ENCODE results near the gene NTMT1. TPM values are rescaled to one million over a fixed set of nuclear protein-coding genes. Genes with fewer than 3 reads are reported as not detected.
A peak's percentile ranks its signal among the peaks of the same experiment; 100 is the strongest.

The NTMT1 gene
- total and polyA plus RNA-seq, 5 experiments from 2014 or later = 34.5 to 57.8 (median 40.8) TPM

GRCh38 chr9:129610473-129611306 lies 15.3 kb upstream of the NTMT1 start:
- Mint-ChIP-seq H3K27ac (peak overlapping the region in 8 of 10 donors; percentile 14 to 91 (median 68)), H3K36me3 (no peaks in the 10 kb centered on the region), H3K27me3 (peaks cover 0 to 1% (median 0%) of the 10 kb centered on the region in 5 donors), H3K9me3 (no peaks in the 10 kb centered on the region), H3K4me3 (peak overlapping the region; percentile 75 to 91 (median 80)), H3K4me1 (peaks cover 10 to 44% (median 38%) of the 10 kb centered on the region in 4 donors)
- ATAC-seq (peak; percentile 73), DNase-seq (peak; percentile 59 to 82 (median 72))
- POLR2A ChIA-PET = interaction anchor here (0.6 to 6.1 kb wide), 5 partner anchors 14 to 471 kb away, joined by 3 to 35 read pairs (median 4); no protein-coding TSS in a partner anchor

- Mint-ChIP-seq H3K4me1 (peaks cover 10 to 38% (median 33%) of the 10 kb centered on the region in 4 donors), H3K9me3 (no peaks in the 10 kb centered on the region), H3K36me3 (no peaks in the 10 kb centered on the region), H3K27ac (peak overlapping the region in 6 of 10 donors; percentile 11 to 91 (median 68)), H3K27me3 (peaks cover 0 to 2% (median 0%) of the 10 kb centered on the region in 5 donors), H3K4me3 (peak overlapping the region in 6 of 10 donors; percentile 41 to 91 (median 69))
- ATAC-seq (no peak), DNase-seq (no peak)
- POLR2A ChIA-PET = interaction anchor here (0.6 to 6.1 kb wide), 6 partner anchors 13 to 471 kb away, joined by 3 to 35 read pairs (median 4); partner anchors contain the start of gene IER5L
Measured at GRCh38 chr9:129611307-129611800, 14.6 kb upstream of the NTMT1 start.

GRCh38 chr9:129612123-129612522 lies 13.8 kb upstream of the NTMT1 start:
- no peaks in the 10 kb centered on the region for H3K36me3 Mint-ChIP-seq
- peaks cover 0 to 2% (median 0%) of the 10 kb centered on the region in 5 donors for H3K27me3 Mint-ChIP-seq
- ATAC-seq (no peak), DNase-seq (no peak)
- H3K9me3 Mint-ChIP-seq = no peaks in the 10 kb centered on the region
- peak overlapping the region in 2 of 10 donors; percentile 6 to 39 for H3K4me3 Mint-ChIP-seq
- peaks cover 9 to 34% (median 29%) of the 10 kb centered on the region in 4 donors for H3K4me1 Mint-ChIP-seq
- POLR2A ChIA-PET = interaction anchor here (1.2 to 6.1 kb wide), 2 partner anchors 434 to 472 kb away, joined by 3 to 35 read pairs; partner anchors contain the start of gene IER5L
- H3K27ac Mint-ChIP-seq = no peak overlapping the region

GRCh38 chr9:129612815-129613519 lies 13.0 kb upstream of the NTMT1 start:
- Mint-ChIP-seq H3K36me3 (no peaks in the 10 kb centered on the region), H3K27ac (no peak overlapping the region), H3K4me3 (no peak overlapping the region), H3K4me1 (peaks cover 5 to 26% (median 22%) of the 10 kb centered on the region in 4 donors), H3K9me3 (no peaks in the 10 kb centered on the region), H3K27me3 (peaks cover 0 to 2% (median 0%) of the 10 kb centered on the region in 5 donors)
- DNase-seq (no peak), ATAC-seq (no peak)
- POLR2A ChIA-PET = interaction anchor here (1.2 to 6.1 kb wide), 2 partner anchors 435 to 473 kb away, joined by 3 to 35 read pairs; partner anchors contain the start of gene IER5L

GRCh38 chr9:129613520-129614175 lies 12.3 kb upstream of the NTMT1 start:
- Mint-ChIP-seq H3K27ac (peak overlapping the region in 2 of 10 donors; percentile 27 to 62), H3K4me1 (peaks cover 5 to 20% (median 17%) of the 10 kb centered on the region in 4 donors), H3K36me3 (no peaks in the 10 kb centered on the region), H3K27me3 (peaks cover 0 to 6% (median 2%) of the 10 kb centered on the region in 5 donors), H3K4me3 (no peak overlapping the region), H3K9me3 (peaks cover 0 to 1% (median 0%) of the 10 kb centered on the region in 9 donors)
- no peak for ATAC-seq
- DNase-seq = no peak
- POLR2A ChIA-PET = interaction anchor here (6.1 kb wide), 1 partner anchor 474 kb away, joined by 35 read pairs; no protein-coding TSS in a partner anchor

GRCh38 chr9:129614932-129615331 lies 11.0 kb upstream of the NTMT1 start:
- Mint-ChIP-seq H3K4me3 (no peak overlapping the region), H3K9me3 (peaks cover 0 to 1% (median 0%) of the 10 kb centered on the region in 9 donors), H3K27me3 (peaks cover 0 to 10% (median 5%) of the 10 kb centered on the region in 5 donors), H3K4me1 (peaks cover under 1 to 16% (median 10%) of the 10 kb centered on the region in 4 donors), H3K27ac (no peak overlapping the region), H3K36me3 (no peaks in the 10 kb centered on the region)
- DNase-seq (no peak), ATAC-seq (no peak)
- POLR2A ChIA-PET = no interaction called here

GRCh38 chr9:129615407-129616285 lies 10.3 kb upstream of the NTMT1 start:
- peaks cover 0 to 10% (median 5%) of the 10 kb centered on the region in 5 donors for H3K27me3 Mint-ChIP-seq
- peaks cover 0 to 15% (median 9%) of the 10 kb centered on the region in 4 donors for H3K4me1 Mint-ChIP-seq
- peaks cover 0 to 1% (median 0%) of the 10 kb centered on the region in 9 donors for H3K9me3 Mint-ChIP-seq
- no peak for DNase-seq
- H3K4me3 Mint-ChIP-seq = peak overlapping the region in 1 of 10 donors; percentile 4
- POLR2A ChIA-PET = interaction anchor here (0.6 to 1.2 kb wide), 3 partner anchors 9 to 477 kb away, joined by 3 read pairs; no protein-coding TSS in a partner anchor
- no peak overlapping the region for H3K27ac Mint-ChIP-seq
- no peaks in the 10 kb centered on the region for H3K36me3 Mint-ChIP-seq
- no peak for ATAC-seq

- ATAC-seq = peak in 1 of 2 donors; percentile 43
- POLR2A ChIA-PET = no interaction called here
- no peak for DNase-seq
- peaks cover 9 to 23% (median 11%) of the 10 kb centered on the region in 5 donors for H3K27me3 Mint-ChIP-seq
- H3K9me3 Mint-ChIP-seq = peaks cover 0 to 1% (median 0%) of the 10 kb centered on the region in 9 donors
- peaks cover 0 to 11% (median 6%) of the 10 kb centered on the region in 4 donors for H3K4me1 Mint-ChIP-seq
- no peaks in the 10 kb centered on the region for H3K36me3 Mint-ChIP-seq
- H3K4me3 Mint-ChIP-seq = no peak overlapping the region
- peak overlapping the region in 1 of 10 donors; percentile 3 for H3K27ac Mint-ChIP-seq
Measured at GRCh38 chr9:129617167-129617566, 8.8 kb upstream of the NTMT1 start.

GRCh38 chr9:129619787-129620668 lies 5.9 kb upstream of the NTMT1 start:
- ATAC-seq = peak; percentile 29 to 60

More at GRCh38 chr9:129619787-129620668, 5.9 kb upstream of the NTMT1 start:
- POLR2A ChIA-PET = interaction anchor here (0.5 to 1.1 kb wide), 3 partner anchors 442 to 508 kb away, joined by 3 to 5 read pairs (median 3); partner anchors contain the start of gene IER5L
- H3K9me3 Mint-ChIP-seq = peaks cover 0 to 1% (median 0%) of the 10 kb centered on the region in 9 donors
- peak overlapping the region in 6 of 10 donors; percentile 16 to 70 (median 49) for H3K4me3 Mint-ChIP-seq
- peaks cover 10 to 24% (median 19%) of the 10 kb centered on the region in 4 donors for H3K4me1 Mint-ChIP-seq
- peak in 1 of 10 donors; percentile 29 for DNase-seq
- H3K27me3 Mint-ChIP-seq = peaks cover 9 to 29% (median 21%) of the 10 kb centered on the region in 5 donors
- H3K27ac Mint-ChIP-seq = peak overlapping the region in 2 of 10 donors; percentile 27 to 48
- no peaks in the 10 kb centered on the region for H3K36me3 Mint-ChIP-seq

Measured in naive thymus-derived CD8-positive, alpha-beta T cell (primary cell).